MCF 10A (cell line): Measurements from ENCODE around the gene RASA2. TPM values are rescaled to one million over a fixed set of nuclear protein-coding genes. Genes with fewer than 3 reads are reported as not detected.

ENCODE experiments used
- BruUV-seq: library from RNA; stranded (reverse); fragments of 400-500 nt; replicated peaks from 2 replicates; lab custom pipeline; 2021; lab: Mats Ljungman, UMichigan
- CTCF ChIA-PET: fragments of 300-600 bp; sonication (Branson Sonifier 250); formaldehyde crosslinking; extraction: SDS; loops from one replicate; lab custom pipeline; 2021; ENCODE audit warnings: antibody characterized with exemption, inconsistent platforms; lab: Yijun Ruan, JAX
- POLR2A ChIA-PET: fragments of 300-600, 350-650 bp; sonication (Branson Sonifier 250); formaldehyde crosslinking; extraction: SDS; loops from one replicate; lab custom pipeline; 2020; ENCODE audit warnings: antibody characterized with exemption, inconsistent platforms; lab: Yijun Ruan, JAX
- DNase-seq: peaks from one replicate; pipeline ENCODE4 v3.0.0-alpha.2; 2018; ENCODE audit not compliant: unreplicated experiment
- H3K27ac Mint-ChIP-seq: one replicate; pipeline ENCODE4 v1.8.0; 2022; ENCODE audit warnings: mild to moderate bottlenecking, low read depth, mixed read lengths; ENCODE audit not compliant: unreplicated experiment
- H3K27me3 Mint-ChIP-seq: one replicate; pipeline ENCODE4 v1.8.0; 2022; ENCODE audit warnings: mixed read lengths; ENCODE audit not compliant: insufficient read depth, unreplicated experiment
- H3K36me3 Mint-ChIP-seq: one replicate; pipeline ENCODE4 v1.8.0; 2022; ENCODE audit warnings: mild to moderate bottlenecking, moderate library complexity, mixed read lengths; ENCODE audit not compliant: insufficient read depth, unreplicated experiment
- H3K4me1 Mint-ChIP-seq: one replicate; pipeline ENCODE4 v1.8.0; 2022; ENCODE audit warnings: mixed read lengths; ENCODE audit not compliant: insufficient read depth, unreplicated experiment
- H3K4me3 Mint-ChIP-seq: one replicate; pipeline ENCODE4 v1.8.0; 2022; ENCODE audit warnings: mild to moderate bottlenecking, moderate library complexity, mixed read lengths; ENCODE audit not compliant: unreplicated experiment
- H3K9me3 Mint-ChIP-seq: one replicate; pipeline ENCODE4 v1.8.0; 2022; ENCODE audit warnings: mixed read lengths; ENCODE audit not compliant: unreplicated experiment
- CTCF ChIP-seq: fragments of 200-600 bp; IDR thresholded peaks from one replicate; pipeline ENCODE4 v1.8.0; 2022; ENCODE audit warnings: antibody characterized with exemption, mild to moderate bottlenecking; ENCODE audit not compliant: unreplicated experiment
- intact Hi-C: fragments of 100-400 bp; cut with micrococcal nuclease; formaldehyde crosslinking; loops from 2 replicates; pipeline ENCODE4 v1.14.1; 2022
- total RNA-seq: library from RNA; stranded (reverse); gene quantifications from 2 replicates; pipeline ENCODE4 v1.2.3, GENCODE V29; 2022

The RASA2 gene
- total RNA-seq, 1 experiment from 2014 or later: 19.5 TPM

- CTCF ChIA-PET: interaction anchor here (0.6 to 11.3 kb wide), 23 partner anchors 8 to 158 kb away, joined by 3 to 392 read pairs (median 5); no protein-coding TSS in a partner anchor
- H3K27me3 Mint-ChIP-seq: no peaks in the 10 kb centered on the region
- intact Hi-C loops: loop anchor here (1.0 kb wide), 2 partner anchors 91 to 149 kb away; no protein-coding TSS in a partner anchor
- no TSS peak for BruUV-seq
- POLR2A ChIA-PET: interaction anchor here (0.7 to 2.1 kb wide), 7 partner anchors 20 to 221 kb away, joined by 3 to 12 read pairs (median 3); partner anchors contain the start of gene PXYLP1
- DNase-seq: no peak
- no peak overlapping the region for H3K27ac Mint-ChIP-seq
- peaks cover 25% of the 10 kb centered on the region for H3K36me3 Mint-ChIP-seq
- H3K4me1 Mint-ChIP-seq: peaks cover 26% of the 10 kb centered on the region
- TF ChIP-seq CTCF: no peak
- H3K9me3 Mint-ChIP-seq: no peaks in the 10 kb centered on the region
- H3K4me3 Mint-ChIP-seq: no peak overlapping the region
Observed at GRCh38 chr3:141452773-141453172, 34.1 kb upstream of the RASA2 start.

GRCh38 chr3:141454054-141454453 is 32.8 kb upstream of the RASA2 start:
- no peak for DNase-seq
- intact Hi-C loops: no loop called here
- H3K4me3 Mint-ChIP-seq: no peak overlapping the region
- peaks cover 26% of the 10 kb centered on the region for H3K4me1 Mint-ChIP-seq
- CTCF ChIA-PET: interaction anchor here (0.6 to 11.3 kb wide), 26 partner anchors 8 to 526 kb away, joined by 3 to 392 read pairs (median 5); no protein-coding TSS in a partner anchor
- H3K36me3 Mint-ChIP-seq: peaks cover 19% of the 10 kb centered on the region
- no peaks in the 10 kb centered on the region for H3K27me3 Mint-ChIP-seq
- no TSS peak for BruUV-seq
- H3K27ac Mint-ChIP-seq: peak overlapping the region; percentile 47
- POLR2A ChIA-PET: interaction anchor here (1.3 to 1.7 kb wide), 8 partner anchors 12 to 222 kb away, joined by 3 to 17 read pairs (median 6); partner anchors contain the start of genes PXYLP1 and ZBTB38
- no peak for TF ChIP-seq CTCF
- H3K9me3 Mint-ChIP-seq: no peaks in the 10 kb centered on the region

- peak; percentile 83 for DNase-seq
- no TSS peak for BruUV-seq
- ChIA-PET POLR2A (interaction anchor here (0.8 to 1.7 kb wide), 14 partner anchors 10 to 154 kb away, joined by 3 to 17 read pairs (median 4); partner anchors contain the start of genes RASA2 and ZBTB38), CTCF (interaction anchor here (0.5 to 11.3 kb wide), 51 partner anchors 9 to 477 kb away, joined by 3 to 392 read pairs (median 4); no protein-coding TSS in a partner anchor)
- Mint-ChIP-seq H3K27ac (no peak overlapping the region), H3K4me1 (peaks cover 20% of the 10 kb centered on the region), H3K4me3 (no peak overlapping the region), H3K36me3 (peaks cover 9% of the 10 kb centered on the region), H3K27me3 (no peaks in the 10 kb centered on the region), H3K9me3 (no peaks in the 10 kb centered on the region)
- TF ChIP-seq CTCF: peak; percentile 71
- intact Hi-C loops: loop anchor here (1.0 kb wide), 1 partner anchor 144 kb away; no protein-coding TSS in a partner anchor
Observed at GRCh38 chr3:141454906-141455602, 31.8 kb upstream of the RASA2 start.
